ENCODE measurements around the gene NOTUM.

Gene NOTUM

DNA sequence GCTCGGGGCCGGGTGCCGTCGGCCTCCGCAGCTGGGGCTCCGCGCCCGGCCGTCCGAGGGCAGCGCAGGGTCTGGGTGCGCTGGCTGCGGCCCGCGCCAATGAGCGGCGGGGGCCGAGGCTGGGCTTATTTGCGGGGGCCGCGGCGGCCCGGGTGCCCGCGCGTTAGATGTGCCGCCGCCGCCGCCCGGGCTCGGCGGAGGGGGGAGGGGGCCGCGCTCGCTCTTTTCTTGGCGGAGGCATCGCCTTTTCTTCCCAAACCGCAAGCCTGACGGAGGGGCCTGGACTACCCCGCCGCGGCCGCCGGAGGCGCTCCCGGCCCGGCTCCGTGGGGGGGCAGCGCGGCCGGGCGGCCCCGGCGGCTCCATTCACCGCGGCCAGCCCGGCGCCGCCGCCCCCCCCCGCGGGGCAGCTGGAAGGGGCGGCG lies at the start of gene NOTUM:
TSS of gene NOTUM (minus strand) at position 101 of the 425 bp plus-strand sequence. CDS start 278 bp downstream, outside the sequence.
- no peak for DNase-seq (ENCODE audit: low read depth)

DNA sequence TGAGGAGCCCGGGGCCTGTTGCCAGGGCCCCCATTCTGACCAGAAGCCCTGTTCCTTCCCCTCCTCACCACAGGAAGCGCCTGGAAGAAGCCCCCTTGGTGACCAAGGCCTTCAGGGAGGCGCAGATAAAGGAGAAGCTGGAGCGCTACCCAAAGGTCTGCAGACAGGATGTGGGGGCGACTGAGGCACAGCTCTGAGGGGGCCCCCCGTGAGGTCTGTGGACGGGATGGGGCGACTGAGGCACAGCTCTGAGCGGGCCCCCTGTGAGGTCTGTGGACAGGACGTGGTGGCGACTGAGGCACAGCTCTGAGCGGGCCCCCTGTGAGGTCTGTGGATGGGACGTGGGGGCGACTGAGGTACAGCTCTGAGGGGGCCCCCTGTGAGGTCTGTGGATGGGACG lies 48.4 kb upstream of the NOTUM start:
- no peak for DNase-seq (ENCODE audit: low read depth)

DNA sequence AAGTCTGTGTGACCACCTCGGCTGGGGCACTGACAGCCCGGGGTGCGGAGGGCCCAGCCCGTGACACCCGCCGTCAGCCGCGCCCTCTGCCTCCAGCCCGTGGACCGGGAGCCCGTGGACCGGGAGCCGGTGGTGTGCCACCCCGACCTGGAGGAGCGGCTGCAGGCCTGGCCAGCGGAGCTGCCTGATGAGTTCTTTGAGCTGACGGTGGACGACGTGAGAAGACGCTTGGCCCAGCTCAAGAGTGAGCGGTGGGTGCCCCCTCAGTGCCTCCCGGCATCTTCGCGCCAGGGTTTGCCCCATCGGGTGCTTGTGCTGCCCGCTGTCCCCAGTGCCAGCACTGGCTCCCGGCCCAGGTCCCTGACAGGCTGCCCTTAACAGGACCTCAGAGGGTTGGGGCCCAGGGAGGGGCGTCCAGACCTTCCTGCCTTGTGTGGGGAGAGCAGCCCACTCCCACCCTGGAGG lies 48.0 kb upstream of the NOTUM start:
- DNase-seq (ENCODE audit: low read depth), result no peak

DNA sequence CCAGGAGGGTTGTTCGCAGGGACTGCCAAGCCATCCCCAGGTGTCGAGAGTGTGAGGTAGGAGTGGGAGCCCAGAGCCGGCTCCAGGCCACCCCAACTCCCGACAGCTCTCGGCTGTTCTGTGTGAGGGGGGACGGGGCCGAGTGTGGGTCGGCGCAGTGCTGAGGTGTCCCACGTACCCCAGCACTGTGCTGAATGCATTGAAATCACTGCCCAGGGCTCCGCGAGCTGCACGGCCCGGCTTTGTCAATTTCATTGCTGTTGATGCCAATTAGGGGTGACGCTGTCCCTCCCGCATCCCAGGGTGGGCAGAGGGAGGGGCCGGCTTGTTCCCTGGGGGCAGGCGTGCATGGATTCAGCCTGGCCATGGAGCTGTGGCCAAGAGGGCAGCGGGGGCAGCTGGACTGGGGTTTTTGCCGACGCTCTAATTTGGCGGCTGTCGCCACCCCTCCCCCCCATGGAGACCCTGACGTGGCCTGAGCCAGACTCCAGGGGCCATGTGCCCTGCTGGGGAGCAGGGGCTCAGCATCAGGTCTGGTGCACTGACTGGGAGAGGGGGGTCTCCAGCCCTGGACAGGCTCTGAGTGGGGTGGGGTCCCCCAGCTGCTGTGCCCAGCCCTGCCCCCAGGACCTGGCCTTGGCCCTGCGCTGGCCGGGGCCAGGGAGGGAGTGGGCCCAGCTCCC lies 47.4 kb upstream of the NOTUM start:
- DNase-seq (ENCODE audit: low read depth), result no peak

DNA sequence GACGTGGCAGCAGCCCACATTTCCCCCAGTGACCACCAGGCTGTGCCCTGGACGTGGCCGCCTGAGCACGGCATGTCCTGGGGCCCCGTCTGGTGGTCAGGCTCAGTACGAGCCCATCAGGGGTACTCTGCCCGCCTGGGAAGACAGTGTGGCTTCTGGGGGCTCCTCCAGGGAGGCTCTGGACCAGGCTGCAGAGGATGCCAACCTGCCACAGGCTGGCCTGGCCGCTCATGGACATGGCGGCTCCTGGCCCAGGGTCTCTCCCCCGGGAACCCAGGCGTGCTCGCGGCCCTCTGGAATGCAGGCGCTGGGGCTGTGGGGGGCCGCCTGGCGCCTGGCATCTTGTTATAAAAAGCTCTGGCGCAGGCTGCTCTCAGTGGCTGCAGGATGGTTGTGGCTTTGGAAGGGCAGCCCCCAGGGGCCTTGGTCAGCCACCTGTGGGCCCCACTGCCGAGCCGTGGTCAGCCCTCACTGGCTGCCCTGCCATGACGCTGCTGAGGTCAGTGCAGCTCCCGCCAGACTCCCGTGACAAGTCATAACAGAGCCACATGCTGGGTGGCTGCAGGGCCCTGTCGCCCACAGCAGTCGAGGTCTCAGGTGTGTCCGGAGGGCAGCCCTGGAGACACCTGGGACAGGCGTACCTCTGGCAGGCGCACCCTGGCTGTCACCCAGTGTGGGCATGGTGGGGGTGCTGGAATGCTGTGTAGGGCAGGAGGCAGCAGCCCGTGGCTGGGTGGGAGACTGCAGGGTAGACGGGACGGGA lies 46.7 kb upstream of the NOTUM start:
- DNase-seq (ENCODE audit: low read depth), result no peak

DNA sequence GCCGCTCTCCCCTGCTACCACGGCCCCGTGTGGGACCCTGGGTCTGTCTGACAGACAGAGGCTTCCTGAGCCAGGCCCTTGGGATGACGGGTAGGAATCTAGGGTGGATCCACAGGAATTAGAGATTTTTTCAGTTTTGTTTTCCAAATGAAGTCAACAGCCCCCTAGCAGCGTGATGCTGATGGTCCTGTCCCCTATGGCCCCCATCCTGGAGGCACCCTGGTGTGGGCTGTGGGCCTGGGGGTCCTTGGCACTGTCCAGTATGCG lies 46.2 kb upstream of the NOTUM start:
- DNase-seq (ENCODE audit: low read depth), result no peak

DNA sequence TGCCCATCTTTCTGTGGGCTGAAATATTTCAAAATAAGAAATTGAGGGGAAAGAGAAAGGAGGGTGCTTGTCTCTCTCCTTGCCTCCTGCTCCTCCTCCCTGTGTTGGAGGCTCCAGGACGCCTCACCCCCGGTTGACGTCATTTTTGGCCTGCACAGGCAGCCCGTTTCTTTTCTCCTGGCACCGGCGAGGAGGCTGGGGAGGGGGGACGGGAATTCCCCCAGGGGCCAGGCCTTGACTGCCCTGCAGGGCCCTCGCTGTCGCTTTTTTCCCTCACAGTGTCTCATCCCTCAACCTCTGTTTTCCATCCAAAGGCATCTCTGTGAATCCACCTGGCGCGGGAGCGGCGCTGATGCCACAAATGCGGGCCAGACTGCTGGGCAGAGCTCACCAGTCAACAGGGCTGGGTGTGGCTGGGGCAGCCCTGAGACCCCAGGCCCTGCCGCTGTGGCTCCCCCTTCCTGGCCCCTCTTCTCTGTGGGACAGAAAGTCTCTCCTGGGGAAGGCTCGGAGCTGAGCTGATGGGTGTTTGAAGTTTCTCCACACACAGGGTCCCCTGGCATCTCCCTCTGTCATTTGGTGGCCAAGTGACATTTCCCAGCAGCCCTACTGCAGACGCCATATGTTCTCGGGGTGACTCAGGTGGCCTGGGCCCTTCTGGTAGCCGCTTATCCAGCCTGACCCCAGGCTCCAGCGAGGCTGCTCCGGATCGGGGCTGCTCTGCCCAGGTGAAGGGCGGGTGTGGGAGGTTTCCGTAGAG lies 45.7 kb upstream of the NOTUM start:
- no peak for DNase-seq (ENCODE audit: low read depth)

DNA sequence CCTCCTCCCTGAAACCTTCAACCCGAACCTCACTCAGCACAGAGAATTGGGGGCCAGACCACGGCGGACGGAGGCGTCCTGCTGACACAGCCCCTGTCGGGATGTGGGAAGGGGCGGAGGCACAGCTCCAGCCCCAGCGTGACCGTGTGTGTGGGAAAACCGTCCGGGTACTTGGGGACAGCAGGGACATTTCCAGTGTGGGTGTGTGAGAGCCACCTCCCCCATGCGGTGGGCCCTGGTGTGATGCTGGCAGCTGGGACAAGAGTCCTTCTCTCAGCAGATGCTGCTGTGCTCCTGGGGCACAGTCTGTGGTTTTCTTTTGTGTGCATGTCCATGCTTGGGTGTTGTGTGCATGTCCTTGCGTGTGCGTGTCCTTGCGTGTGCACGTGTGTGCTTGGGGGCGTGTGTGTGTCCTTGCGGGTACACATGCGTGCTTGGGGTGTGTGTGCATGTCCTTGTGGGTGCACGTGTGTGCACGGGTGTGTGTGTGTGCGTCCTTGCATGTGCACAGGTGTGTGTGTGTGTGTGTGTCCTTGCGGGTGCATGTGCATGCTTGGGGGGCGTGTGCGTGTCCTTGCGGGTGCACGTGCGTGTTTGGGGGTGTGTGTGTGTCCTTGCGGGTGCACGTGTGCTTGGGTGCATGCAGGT lies 44.8 kb upstream of the NOTUM start:
- no peak for DNase-seq (ENCODE audit: low read depth)

DNA sequence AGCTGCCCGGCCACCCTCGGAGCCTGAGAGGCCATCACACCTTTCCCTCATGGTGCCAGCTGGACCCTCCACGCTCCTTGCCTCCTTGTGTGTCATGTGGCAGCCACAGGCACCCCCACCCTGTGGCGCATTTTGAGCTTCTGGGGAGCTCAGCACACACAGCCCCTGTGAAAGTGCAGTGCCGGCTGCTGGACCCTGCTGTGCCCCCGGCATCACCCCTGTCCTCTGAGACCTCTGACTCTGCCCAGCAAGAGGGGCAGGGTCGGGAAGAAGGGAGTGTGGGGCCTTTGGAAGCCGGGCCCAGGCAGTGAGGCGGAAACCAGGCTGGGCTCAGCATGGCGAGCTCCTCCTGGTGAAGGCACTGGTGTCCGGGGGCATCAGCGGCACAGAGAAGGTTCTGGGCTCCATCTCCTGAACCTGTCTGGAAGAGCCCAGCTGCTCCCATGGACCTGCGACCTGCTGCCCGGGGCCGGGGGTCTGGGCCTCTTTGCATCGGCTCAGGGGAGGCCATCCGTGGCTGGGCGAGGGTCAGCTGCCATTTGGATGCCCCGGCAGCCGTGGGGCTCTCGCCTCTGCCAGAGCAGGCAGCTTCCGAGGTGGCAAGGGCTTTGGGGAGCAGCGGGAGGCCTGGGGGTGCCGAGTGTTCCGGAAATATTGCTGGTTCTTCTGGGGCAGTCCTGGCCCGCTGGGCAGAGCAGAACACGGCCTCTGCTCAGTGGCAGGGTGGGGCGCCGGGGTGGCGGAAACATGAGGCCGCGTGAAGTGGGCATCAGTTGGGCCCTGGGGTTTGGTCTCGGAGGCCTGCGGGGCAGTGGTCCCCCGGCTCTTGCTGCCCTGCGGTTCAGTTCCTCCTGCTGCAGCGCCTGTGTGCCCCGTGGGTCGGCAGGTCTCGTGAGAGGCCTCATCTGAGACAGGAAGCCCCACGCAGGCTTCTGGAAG lies 43.8 kb upstream of the NOTUM start:
- DNase-seq (ENCODE audit: low read depth), result no peak

DNA sequence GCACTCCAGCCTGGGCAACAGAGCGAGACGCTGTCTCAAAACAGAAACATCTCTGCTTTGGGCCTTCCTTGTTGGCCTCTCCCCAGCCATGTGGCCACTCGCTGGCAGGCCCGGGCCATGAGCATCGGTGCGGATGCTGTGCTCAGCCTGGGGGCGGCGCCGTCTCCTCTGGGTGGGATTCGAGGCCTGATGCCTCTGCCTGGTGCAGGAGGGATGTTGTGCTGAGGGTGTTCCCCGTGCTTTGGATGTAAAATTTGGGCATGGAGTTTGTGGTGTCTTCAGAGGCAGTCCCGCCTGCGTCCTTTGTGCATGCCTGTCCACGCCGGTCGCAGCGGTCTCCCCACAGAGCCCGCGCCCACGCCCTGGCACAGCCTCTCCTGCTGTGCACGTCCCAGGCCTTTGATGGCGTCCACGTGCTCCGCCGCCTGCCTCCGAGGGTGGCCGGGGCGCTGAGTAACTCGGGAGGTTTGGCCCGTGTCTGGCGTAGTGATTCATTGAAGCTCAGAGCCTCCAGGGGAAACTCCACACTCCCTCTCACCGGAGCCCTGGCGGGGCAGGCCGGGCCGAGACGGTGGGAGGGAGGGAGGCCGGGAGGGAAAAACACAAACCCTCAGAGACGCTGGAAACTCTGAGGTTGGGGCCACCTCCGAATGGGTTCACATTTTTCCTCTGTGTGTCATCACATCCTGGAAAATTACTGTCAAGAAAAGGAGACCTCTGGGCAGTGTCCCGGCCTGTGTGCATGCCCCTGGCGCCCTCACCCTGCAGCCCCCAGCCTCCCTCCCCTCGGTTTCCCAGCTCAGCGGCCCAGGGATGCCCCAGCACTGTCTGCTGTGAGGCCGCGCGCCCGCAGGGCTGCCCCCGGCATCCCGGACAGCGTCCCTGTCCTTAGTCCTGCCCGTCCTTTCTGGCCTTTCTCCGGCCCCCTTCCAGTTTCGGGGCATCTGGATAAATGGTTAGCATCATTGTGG lies 42.7 kb upstream of the NOTUM start:
- no peak for DNase-seq (ENCODE audit: low read depth)

DNA sequence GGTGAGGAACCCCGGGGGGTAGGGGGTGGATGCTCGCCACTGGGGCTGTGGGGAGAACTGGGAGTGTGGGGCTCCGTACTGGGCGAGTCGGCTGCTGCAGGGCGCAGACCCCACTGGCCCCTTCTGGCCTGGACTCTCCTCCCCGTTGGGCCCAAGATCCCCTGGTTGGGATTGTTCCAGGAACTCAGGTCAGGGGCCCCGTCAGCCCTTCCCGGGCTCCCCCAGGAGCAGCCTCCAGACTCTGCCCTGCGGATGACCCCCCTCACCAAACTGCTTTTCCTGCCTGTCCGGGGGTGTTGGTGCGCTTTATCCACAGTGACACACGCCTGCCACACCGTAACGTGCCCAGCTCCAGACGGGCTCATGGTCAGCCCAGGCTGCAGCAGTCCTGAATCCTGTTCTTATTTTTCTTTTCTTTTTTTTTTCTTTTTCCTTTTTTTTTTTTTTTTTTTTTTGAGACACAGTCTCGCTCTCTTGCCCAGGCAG lies 40.6 kb upstream of the NOTUM start:
- no peak for DNase-seq (ENCODE audit: low read depth)

DNA sequence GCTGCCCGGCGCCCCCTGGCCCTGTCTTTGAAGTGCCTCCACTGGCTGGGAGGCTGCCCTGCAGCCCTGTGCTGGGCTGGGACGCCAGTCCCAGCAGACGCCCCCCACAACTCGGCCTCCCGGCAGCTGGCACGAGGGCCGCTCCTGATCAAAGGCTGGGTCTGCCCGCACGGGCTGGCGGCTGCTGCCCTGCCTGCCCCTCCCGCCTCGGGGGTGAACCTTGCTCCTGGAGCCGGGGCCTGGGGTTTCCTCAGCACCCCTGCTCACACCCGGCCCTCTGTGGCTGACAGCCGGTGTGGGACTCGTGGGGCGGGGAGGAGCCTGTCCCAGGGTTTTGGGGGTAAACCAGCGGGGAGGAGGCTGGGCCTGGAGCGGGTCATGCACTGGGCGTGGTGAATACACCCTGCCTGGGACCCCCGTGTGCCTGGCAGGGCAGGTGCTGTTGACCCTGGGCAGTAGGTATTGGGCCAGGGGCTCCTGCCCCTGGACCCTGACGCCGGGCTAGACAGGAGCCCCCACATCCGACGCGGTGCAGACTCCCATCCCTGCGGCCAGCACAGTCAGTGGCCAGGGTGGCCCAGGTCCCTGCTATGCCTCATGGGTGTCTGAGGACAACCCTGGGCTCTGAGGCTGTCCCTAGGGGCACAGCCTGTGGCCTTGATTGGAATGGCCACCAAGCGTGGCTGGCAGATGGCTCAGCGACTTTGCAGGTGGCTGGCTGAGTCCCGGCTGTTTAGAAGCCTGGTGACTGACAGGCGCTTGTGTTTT lies 40.0 kb upstream of the NOTUM start:
- DNase-seq (ENCODE audit: low read depth), result no peak

DNA sequence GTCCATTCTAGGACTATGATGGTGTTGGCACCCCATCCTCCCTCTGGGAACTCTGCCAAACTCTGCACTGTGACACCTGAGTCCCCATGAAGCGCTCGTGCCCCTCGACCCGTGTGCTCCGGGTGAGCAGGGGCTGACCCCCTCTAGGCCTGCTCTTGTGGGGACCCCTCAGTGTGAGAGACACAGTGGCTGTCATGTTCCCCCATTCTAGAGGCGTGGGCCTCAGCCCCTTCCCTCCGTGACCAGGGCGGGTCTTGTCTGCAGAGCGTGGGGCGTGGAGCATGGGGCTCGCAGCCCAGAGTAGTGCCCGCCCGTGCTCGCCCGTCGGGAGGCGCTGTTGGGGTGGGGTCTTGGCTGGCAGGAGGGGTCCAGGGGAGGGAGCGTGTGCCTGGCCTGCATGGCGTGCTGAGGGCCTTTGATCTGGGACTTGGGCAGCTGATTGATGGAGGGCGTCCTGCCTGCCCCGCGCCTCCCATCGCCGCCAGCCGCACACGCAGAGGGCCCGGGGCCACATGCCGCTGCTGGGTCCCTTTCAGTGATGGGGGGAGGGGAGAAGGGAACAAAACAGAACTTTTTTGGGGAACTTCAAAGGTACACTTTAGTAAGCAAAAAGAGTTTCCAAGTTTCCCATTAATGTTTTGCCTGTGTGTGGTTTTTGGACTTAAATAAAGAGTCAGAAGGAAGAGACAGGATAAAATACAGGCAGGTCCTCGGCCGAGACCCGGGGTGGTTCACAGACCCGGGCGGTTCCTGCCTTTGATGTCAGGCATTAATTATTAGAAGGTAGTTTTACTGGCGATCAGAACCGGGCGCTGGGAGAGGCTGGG lies 39.2 kb upstream of the NOTUM start:
- DNase-seq (ENCODE audit: low read depth), result no peak

DNA sequence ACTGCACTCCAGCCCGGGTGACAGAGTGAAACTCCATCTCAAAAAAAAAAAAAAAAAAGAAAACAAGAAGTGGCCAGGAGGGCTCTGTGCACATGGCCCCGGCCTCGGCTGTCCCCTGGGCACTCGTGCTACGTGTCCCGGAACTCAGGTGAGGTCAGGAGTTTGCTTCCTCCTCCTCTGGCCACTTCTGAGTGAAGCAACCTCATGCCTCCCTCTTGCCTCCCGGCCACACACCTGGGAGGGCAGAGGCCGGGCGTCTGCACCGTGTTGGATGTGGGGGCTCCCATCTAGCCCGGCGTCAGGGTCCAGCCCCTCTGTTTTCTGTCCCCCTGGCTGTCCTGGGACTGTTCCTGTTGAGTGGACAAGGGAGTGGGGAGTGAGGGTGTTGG lies 38.6 kb upstream of the NOTUM start:
- DNase-seq (ENCODE audit: low read depth), result no peak

DNA sequence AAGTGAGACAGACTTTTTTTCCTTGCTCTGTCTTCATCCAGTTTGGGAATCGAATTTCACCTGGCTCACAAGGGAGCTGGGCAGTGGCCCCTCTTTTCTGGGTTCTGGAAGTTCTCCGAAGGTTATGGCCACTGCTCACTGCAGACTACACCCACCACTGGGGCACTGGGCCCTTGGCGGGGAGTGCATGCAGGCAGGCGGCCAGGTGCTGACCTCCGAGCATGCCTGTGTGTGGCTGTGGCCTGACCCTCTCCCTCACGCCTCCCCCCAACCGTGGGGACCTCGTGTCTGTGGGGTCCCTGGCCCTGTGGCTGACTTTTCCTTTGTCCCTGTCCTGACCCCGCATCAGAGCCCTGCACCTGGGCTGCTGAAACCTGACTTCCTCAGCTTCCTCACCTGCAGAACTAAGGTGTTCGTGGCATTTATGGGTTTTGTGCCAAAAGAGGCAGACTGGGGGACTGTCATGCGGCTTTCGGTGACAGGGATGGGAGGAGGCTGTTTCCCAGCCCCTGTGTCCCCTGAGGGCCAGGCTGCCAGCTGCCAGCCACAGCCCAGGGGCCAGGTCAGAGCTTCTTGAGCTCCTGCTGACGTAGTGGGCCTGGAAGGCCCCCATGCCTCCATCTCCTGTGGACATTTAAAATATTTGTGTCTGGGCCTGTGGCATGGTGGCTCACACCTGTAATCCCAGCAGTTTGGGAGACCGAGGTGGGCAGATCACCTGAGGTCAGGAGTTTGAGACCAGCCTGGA lies 37.9 kb upstream of the NOTUM start:
- no peak for DNase-seq (ENCODE audit: low read depth)

DNA sequence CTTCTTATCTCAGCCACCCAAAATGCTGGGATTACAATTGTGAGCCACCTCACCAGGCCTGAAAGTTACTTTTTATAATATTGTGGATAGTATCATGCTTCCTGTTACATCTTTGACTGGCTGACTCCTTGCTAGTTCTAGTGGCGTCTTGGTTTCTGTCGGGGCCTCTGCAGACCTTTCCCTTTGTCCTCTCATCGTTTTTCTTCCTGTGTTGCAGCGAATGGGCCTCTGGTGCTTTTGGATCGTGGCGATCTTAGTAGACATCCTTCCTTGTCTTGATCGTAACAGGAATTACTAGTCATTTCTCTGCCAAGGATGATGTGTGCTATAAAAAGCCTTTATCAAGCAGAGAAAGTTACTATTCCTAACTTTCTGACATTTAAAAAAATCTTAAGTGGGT lies 37.2 kb upstream of the NOTUM start:
- no peak for DNase-seq (ENCODE audit: low read depth)

DNA sequence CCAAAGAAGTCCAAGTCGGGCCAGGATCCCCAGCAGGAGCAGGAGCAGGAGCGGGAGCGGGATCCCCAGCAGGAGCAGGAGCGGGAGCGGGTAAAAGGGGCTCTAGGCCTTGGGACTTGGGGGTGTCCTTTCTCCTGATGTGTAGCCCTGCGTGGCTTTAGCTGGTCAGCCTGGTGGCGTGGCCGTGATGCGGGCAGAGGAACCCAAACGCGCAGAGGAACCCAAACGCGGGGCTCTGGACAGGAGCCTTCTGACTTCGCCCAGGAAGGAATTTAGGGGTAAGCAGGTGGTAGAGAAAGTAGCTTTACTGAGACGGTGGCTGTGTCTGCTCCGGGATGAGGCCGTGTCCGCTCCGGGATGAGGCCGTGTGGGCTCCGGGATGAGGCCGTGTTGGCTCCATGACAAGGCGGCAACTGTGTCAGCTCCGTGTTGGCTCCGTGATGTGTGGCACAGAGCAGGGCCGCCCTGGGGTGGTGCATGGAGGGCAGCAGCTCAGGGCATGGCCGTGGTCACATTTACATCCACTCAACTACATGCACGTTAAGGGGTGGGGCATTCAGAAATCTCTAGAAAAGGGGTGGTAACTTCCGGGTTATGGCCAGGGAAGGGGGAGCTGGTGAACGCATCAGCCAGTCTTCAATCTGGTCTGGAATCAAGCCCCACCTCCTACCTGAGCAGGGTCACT lies 35.9 kb upstream of the NOTUM start:
- no peak for DNase-seq (ENCODE audit: low read depth)
